Stimulated activated naive CD8-positive, alpha-beta T cell treated with anti-CD3 and anti-CD28 coated beads, Interleukin-15, Interleukin-2, amounts not matched to agents 100 U/mL and 50 U/mL, for 24 hours (primary cell): ENCODE data around the gene DCLK1.

Experiments
- ATAC-seq: fragments of 150-1000 bp; cut with Tn5 transposase; one replicate; pipeline ENCODE4 v1.10.0; 2021
- DNase-seq: peaks from one replicate; pipeline ENCODE4 v3.0.0; 2021

Gene DCLK1

DNA sequence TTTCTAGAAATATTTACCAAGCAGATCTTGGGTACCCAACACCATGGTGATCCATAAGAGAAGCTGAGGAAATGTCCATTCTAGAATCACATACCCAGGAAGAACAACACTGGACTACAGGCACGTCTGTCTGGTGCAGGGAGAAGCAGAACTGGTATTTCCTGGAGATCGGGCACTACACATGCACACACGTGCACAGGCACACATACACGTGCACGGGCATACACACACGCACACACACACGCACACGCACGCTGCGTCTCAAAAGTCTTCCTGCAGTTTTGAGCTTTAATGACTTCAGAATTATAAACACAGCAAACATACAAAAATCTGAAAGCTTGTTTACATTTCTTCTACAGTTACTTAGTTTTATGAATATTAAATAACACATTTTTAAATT, 189.8 kb downstream of the DCLK1 start:
- ATAC-seq, result no peak
- DNase-seq, result no peak

GRCh38 chr13:35940734-35941133, 190.4 kb downstream of the DCLK1 start:
- no peak for ATAC-seq
- no peak for DNase-seq

GRCh38 chr13:35936246-35936978, 194.8 kb downstream of the DCLK1 start:
- DNase-seq (no peak), ATAC-seq (no peak)

- DNase-seq (no peak), ATAC-seq (no peak)
These were observed 200.2 kb downstream of the DCLK1 start for GRCh38 chr13:35930665-35931631.

DNA sequence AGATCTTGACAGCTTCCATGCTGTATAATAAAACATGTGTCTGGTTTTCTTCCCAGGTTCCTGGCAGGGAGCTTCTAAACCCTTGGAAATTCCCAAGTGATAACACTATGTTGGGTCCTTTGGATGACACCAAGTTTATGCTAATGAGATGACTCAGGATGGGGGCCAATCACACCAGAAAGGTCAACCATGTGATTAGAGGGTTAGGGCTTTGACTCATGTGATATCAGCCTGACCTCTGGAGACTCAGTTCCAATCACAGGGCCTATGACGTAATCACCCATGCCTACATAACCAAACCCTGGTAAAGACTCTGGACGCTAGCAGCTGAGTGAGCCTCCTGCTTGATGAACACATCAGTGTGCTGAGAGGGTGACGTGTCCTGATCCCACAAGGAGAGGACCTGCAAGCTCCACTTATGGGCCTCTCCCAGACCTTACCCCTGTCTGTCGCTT, 203.6 kb downstream of the DCLK1 start:
- ATAC-seq (no peak), DNase-seq (no peak)

- DNase-seq, result no peak
- ATAC-seq, result no peak
These were observed 204.2 kb downstream of the DCLK1 start for GRCh38 chr13:35926859-35927530.

- ATAC-seq, result no peak
These were observed 205.5 kb downstream of the DCLK1 start for GRCh38 chr13:35925669-35926068.

GRCh38 chr13:35923347-35923746, 207.8 kb downstream of the DCLK1 start:
- DNase-seq (no peak), ATAC-seq (no peak)

More at GRCh38 chr13:35925669-35926068, 205.5 kb downstream of the DCLK1 start:
- no peak for DNase-seq

- ATAC-seq (no peak), DNase-seq (no peak)
These were observed 210.4 kb downstream of the DCLK1 start for GRCh38 chr13:35920816-35921215.

DNA sequence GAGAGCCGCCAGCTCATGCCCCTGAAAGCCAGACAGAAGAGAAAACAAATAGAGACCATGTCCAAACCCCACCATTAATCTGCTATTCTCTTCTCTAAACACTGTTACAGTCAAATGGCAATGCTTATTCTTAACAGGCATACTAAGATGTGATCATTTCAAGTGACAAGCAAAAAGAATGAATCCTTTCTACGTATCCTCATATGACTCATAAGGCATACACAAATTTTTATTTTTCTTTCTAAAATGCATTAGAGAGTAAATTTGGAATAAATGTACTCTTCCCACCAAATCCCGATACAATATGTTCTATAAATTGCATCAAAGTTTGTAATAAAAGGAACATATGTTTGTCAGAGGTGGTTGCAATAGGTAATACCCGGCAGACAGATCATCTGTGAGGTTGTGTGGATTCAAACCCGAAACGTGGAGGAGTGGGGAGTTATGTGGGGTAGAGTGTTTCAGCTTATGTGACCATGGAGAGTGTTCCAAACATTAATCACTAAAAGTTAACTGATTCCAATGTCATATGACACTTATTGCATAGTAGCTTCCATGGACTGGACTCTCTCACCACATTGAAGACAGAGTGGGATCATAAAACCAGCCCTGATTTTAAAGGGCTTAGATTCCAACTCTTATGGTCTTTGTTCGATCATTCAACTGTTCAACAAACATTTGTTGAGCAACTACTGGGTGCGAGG, 213.1 kb downstream of the DCLK1 start:
- no peak for DNase-seq
- no peak for ATAC-seq

DNA sequence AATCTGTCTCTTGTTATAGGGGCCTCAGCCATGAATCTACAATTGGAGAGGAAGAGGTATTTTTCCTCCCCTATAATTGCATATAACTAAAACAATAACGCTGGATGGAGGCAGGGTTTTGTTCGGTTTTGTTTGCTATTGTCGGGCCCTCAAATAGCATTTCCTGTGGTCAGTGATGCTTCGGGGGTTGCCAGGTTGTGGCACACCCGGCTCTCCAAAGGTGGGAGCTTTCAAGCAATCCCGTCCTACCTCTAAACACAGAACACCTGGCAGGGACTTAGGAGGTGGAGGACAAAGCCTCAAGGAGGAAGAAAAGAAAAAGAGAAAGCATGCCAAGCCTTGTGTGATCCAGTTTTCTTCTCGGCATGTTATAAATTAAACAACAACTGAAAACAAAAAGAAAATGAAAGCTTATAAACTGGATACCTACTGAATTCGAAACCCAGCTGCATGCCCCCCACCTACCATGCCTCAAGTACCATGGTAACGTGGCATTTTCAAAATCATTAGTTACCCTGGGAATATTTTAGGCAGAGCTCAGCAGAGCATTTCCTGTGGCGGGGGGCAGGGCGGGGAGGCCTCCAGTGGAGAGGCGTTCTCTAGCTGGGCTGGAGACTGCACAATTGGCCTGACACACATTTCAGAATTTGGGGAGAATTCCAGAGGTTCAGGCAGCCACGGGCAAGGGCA, 213.8 kb downstream of the DCLK1 start:
- DNase-seq (no peak), ATAC-seq (no peak)

- ATAC-seq (no peak), DNase-seq (no peak)
These were observed 215.0 kb downstream of the DCLK1 start for GRCh38 chr13:35916146-35916545.

DNA sequence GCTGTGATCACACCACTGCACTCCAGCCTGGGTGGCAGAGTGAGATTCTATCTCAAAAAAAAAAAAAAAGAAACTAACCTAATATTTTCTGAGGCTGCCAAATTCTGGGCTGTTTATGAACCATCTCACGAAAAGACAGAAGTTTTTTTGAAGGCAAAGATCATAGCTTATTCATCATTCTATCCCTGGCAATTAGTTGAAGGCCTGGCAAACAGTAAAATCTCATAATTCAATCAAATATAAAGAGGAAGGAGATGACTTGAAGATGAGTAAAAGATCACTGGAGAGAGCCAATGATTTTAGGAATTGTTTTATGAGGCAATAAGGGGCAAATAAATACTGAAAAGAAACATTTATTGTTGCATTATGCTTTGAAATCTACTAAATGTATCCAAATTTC, 216.5 kb downstream of the DCLK1 start:
- ATAC-seq (no peak), DNase-seq (no peak)

DNA sequence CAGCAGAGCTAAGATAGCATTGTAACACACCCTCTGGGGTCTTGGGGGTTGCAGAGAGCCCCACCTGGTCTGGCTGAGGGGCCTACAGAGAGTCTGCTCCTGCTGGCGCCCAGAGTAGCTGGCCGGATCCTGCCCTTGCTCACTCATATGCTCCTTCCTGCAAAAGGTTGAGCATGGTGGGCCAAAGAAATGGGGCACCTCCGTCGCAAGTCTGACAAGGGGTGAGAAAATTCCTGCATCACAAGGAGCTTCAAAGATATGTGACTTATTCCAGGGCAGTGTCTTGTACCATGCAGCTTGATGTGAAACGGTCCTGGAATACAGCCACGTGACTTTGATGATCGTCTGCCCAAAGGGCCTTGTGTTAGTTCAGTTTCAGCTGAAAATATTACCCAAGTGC, 218.3 kb downstream of the DCLK1 start:
- ATAC-seq, result no peak
- DNase-seq, result no peak

DNA sequence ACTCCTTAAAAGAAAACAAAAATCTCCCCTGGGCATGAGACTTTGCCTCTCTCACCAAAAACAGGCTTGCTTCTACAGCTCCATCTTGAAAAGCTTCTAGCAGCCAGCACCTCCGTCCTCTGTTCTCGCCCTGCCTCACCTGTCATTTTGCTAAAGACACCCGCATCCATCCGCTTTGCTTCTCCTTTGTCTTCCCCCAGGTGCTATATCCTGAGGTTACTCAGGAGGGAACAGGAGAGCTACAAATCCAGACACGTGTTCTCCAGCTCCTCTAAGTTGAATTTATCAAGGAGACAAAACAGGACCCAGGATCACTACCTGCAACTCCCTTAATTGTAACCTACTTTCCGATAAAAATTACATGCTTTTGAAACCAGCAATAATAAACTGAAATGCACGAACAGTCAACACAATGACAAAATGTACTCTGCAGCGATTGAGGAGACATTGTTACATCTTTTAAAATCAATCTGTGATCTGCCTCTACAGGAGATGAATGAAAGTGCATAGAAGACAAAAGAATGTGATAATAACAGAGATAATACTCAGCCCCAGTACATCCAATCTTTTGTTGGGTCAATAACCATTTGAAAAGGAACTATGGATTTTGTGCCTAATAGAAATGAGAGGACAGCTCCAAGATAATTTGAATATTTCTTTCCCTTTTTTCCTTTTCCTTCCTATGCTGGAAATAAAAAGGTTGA, 221.2 kb downstream of the DCLK1 start:
- no peak for DNase-seq
- ATAC-seq, result no peak

- DNase-seq, result no peak
- ATAC-seq, result no peak
These were observed 222.1 kb downstream of the DCLK1 start for GRCh38 chr13:35909091-35909490.

DNA sequence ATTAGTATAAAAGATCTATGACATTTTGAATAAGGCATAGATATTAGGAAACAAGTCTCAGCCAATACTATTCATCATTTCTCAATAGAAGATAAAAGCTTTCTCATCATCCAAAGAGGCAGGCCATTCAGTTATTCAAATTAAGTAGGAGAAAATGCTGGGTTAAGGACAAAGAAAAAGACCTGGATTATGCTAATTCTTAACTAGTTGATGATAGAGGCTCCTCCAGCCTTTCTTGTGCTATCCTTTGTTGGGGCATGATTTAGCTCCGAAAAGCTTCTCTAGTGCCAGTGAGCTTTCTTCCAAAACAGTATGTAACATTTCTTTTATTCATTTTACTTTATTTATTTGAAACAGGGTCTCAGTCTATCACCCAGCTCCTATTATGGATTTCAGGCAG, 223.0 kb downstream of the DCLK1 start:
- ATAC-seq (no peak), DNase-seq (no peak)

GRCh38 chr13:35906636-35907035, 224.5 kb downstream of the DCLK1 start:
- no peak for DNase-seq
- no peak for ATAC-seq

- no peak for DNase-seq
- no peak for ATAC-seq
These were observed 228.1 kb downstream of the DCLK1 start for GRCh38 chr13:35903075-35903474.

DNA sequence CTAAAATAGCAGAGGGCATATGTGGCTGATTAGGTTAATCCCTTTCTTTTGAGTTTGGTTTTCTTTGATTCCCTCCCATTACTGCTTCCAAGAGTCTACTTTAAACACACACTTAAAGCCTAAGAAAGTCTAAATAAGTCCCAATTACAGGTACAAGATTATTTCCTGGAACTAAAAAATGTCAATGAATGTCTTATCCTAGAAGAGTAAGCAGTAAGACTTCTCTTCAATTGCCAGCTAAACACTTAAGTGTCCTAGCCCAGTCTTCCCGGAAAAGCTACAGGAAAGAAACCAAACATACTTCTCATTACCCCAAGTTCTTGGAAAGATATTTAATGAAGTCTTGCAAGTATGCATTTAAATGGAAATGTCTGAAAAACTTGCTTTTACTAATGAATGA, 233.1 kb downstream of the DCLK1 start:
- no peak for ATAC-seq
- no peak for DNase-seq

- ATAC-seq (no peak), DNase-seq (no peak)
These were observed 236.5 kb downstream of the DCLK1 start for GRCh38 chr13:35894636-35895035.
